ENCODE data around the gene CD6.

Gene CD6

DNA sequence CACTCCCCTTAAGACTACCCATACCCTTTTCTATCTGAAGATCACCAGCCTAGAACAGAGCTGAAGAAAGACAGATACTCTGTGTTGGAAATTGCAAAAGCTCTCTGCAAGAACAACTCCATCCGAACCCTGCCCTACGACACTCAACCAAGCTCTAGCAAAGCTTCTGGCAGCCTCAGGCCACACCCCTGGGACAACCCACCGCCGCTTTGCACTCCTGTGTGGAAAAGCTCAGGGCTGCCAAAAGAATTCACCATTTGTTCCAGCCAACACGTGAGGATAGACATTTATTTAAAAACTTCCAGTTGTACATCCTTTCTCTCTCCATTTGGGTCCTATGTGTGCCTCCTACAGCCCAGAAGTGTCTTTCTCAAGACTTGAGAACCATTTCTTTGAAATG, 68.4 kb downstream of the CD6 start:
- no peak for DNase-seq (ENCODE audit: low spot score)
- Histone ChIP-seq H3K27ac (no peak overlapping the region), H3K4me3 (no peak overlapping the region)
- TF ChIP-seq, protein P1, sequence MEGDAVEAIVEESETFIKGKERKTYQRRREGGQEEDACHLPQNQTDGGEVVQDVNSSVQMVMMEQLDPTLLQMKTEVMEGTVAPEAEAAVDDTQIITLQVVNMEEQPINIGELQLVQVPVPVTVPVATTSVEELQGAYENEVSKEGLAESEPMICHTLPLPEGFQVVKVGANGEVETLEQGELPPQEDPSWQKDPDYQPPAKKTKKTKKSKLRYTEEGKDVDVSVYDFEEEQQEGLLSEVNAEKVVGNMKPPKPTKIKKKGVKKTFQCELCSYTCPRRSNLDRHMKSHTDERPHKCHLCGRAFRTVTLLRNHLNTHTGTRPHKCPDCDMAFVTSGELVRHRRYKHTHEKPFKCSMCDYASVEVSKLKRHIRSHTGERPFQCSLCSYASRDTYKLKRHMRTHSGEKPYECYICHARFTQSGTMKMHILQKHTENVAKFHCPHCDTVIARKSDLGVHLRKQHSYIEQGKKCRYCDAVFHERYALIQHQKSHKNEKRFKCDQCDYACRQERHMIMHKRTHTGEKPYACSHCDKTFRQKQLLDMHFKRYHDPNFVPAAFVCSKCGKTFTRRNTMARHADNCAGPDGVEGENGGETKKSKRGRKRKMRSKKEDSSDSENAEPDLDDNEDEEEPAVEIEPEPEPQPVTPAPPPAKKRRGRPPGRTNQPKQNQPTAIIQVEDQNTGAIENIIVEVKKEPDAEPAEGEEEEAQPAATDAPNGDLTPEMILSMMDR (IDR thresholded peaks at IDR 0.05) = no peak

DNA sequence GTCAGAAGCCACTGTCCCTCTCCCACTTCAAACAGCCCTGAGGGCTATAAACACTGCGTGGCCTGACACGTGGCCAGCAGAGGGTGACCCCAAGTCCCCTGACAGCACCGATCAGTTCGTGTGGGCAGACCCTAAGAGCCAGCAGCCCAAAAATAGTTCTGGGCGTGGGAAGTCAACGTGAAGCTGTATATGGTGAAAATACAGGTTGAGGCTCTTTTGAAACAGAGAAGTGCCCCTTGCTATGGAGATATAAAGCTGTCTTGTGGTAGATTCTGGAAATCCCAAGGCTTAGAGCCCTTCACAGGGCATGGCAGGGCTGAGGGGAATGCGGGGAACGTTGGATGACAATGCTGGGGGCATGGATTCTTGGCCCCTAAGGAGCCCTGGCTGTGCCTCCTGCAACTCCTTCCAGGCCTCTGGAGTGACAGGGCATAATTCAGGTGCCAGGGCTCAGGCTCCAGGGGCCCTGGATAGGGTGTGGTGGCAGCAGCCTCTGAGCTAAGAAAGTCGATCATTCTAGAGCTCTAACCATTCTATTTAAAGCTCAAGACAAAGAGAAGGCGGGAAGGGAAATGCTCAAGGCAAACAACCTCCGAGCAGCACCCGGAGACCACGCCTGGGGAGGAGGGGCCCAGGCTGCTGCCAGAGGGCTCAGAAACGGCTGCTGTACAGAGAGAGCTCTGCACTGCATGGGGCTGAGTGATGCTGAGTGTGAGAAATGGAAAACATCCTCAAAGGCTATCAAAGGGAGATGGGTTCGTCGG, 70.5 kb downstream of the CD6 start:
- H3K27ac ChIP-seq = peak overlapping the region in 1 of 2 donors; percentile 2
- DNase-seq (ENCODE audit: low spot score) = no peak
- no peak overlapping the region for H3K4me3 ChIP-seq

DNA sequence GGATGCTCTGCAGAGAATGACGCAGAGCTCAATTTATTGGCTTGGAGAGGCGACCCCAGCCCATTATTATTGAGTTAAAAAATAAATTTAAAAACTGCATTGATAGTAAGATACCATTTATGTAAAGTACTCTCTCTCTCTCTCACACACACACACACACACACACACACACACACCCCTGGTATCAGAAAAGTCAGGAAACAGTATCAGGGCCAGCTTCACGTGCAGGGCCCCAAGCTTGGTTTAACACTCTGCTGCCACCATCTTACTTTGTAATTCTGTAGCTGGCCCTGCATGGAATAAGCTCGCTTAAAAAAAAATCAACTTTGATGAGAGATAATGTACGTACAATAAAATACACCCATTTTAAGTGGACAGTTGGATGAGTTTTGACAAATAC, 71.1 kb downstream of the CD6 start:
- no peak overlapping the region for H3K27ac ChIP-seq
- H3K4me3 ChIP-seq = no peak overlapping the region
- TF ChIP-seq, protein P1 (IDR thresholded peaks at IDR 0.05) = no peak
- DNase-seq (ENCODE audit: low spot score) = no peak

More for the DNA sequence above, 70.5 kb downstream of the CD6 start:
- TF ChIP-seq, protein P1 (IDR thresholded peaks at IDR 0.05) = no peak

DNA sequence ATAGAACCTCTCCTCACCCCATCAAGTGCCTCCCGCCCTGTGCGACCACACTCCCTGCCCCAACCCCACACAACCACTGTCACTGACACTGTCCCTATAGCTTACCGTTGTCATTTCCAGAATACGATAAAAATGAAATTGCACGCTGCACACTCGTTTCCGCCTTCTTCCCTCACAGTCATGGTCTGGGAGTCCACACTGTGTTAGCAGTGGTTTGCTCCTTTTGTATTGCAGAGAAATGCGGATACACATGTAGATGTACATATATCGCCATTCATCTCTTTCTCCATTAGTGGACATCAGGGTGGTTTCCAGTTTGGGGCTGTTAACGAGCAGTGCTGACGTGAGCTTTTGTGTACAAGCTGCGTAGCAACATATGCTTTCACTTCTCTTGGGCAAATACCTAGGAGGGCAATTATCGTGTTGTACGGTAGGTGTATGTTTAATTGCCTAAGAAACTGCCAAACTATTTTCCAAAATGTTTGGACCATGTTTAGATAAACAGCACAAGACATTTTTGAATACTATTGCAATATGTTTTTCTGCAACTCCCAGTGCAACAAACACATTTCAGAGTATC, 71.6 kb downstream of the CD6 start:
- TF ChIP-seq, protein P1 (IDR thresholded peaks at IDR 0.05) = no peak
- Histone ChIP-seq H3K27ac (no peak overlapping the region), H3K4me3 (no peak overlapping the region)
- DNase-seq (ENCODE audit: low spot score) = no peak

DNA sequence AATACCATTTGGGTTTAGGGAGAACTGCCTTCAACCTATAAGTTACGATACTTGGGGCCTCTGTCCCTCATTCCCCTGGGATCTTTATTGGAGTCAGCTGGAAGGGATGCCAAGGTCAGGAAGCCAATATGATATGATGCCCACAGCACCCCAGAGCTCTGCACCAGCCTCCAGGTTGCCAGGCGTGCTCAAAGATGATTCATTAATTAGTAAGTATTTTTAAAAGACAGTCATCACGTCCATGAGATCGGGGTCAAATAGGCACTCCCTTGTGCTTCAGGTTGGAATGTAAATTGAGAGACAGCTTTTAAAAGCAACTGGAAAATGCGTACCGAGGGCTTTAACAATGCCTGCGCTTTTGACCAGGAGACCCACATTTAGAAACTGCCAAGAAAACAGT, 73.8 kb downstream of the CD6 start:
- no peak for DNase-seq (ENCODE audit: low spot score)
- H3K27ac ChIP-seq = no peak overlapping the region
- TF ChIP-seq, protein P1 (IDR thresholded peaks at IDR 0.05) = no peak
- no peak overlapping the region for H3K4me3 ChIP-seq

DNA sequence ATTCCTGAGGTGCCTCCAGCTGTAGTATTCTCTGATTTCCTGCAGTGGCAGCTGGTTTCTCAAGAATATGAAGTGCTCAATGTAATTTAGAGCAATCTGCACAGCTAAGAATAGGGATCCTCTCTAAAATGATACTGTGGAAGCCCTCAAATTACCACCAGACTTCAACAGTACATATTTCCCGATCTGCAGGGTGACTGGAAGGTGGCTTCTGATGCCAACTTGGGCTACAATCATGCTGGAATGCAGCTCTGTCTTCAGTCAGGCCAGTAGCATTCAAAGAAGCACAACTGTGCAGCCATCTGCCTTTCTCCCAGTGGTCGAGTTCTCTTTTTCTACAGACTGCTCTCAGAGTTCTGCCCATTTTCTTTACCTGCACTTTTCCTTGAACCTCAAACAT, 75.4 kb downstream of the CD6 start:
- TF ChIP-seq, protein P1 (IDR thresholded peaks at IDR 0.05) = no peak
- no peak overlapping the region for H3K4me3 ChIP-seq
- no peak overlapping the region for H3K27ac ChIP-seq
- DNase-seq (ENCODE audit: low spot score) = no peak
